K562 (cell line): ENCODE data around the gene METRN. TPM values are rescaled to one million over a fixed set of nuclear protein-coding genes. Genes with fewer than 3 reads are reported as not detected.

Experiments used
- ARID3A ChIP-seq: IDR thresholded peaks from 2 replicates; pipeline ENCODE4 v1.6.1; 2012; ENCODE audit warnings: low read depth, low read length, improper control_type of control experiment, borderline replicate concordance
- CHD1 ChIP-seq: fragments of 200-600 bp; sonication (generic); IDR thresholded peaks from one replicate; pipeline ENCODE4 v1.6.1; 2012; ENCODE audit warnings: mild to moderate bottlenecking, moderate library complexity, low read length, inconsistent platforms
- CTBP1 ChIP-seq: fragments of 450-650 bp; IDR thresholded peaks from 2 replicates; pipeline ENCODE4 v1.6.1; 2016; ENCODE audit warnings: borderline replicate concordance
- CTCF ChIP-seq, 3 experiments: IDR thresholded peaks in 2 of 3; conservative IDR thresholded peaks in 1 of 3; 2 replicates each; pipeline ENCODE4 v1.5.1; 2011 to 2012; ENCODE audit warnings: low read length in 3 of 3, mild to moderate bottlenecking in 3 of 3, control low read depth in 2 of 3, improper control_type of control experiment in 1 of 3, inconsistent platforms in 1 of 3, low read depth in 1 of 3, mixed read lengths in 1 of 3, moderate library complexity in 1 of 3; ENCODE audit not compliant: insufficient read depth in 2 of 3
- IFI16 ChIP-seq: fragments of 250-450 bp; sonication (Bioruptor Pico); IDR thresholded peaks from 2 replicates; pipeline ENCODE4 v2.1.2; 2022; ENCODE audit warnings: mild to moderate bottlenecking, inconsistent platforms
- KAT7 ChIP-seq: sonication (generic); formaldehyde crosslinking; IDR thresholded peaks from 2 replicates; pipeline ENCODE4 v1.8.0; 2022; ENCODE audit warnings: missing genetic modification reagents, mild to moderate bottlenecking, borderline replicate concordance
- KLF13 ChIP-seq: fragments of 450-650 bp; IDR thresholded peaks from 2 replicates; pipeline ENCODE4 v1.6.1; 2016; ENCODE audit warnings: missing genetic modification characterization, low read depth, mild to moderate bottlenecking, missing compliant biosample characterization, moderate library complexity, borderline replicate concordance
- SAP30 ChIP-seq: fragments of 200-600 bp; sonication (generic); IDR thresholded peaks from 2 replicates; pipeline ENCODE4 v1.6.1; 2012; ENCODE audit warnings: borderline replicate concordance, low read depth, mild to moderate bottlenecking, moderate library complexity, low read length, control low read depth, inconsistent platforms; ENCODE audit not compliant: insufficient read depth, poor library complexity, severe bottlenecking
- TEAD1 ChIP-seq, 2 experiments: fragments of 450-650 bp in 1 of 2; sonication (generic) in 1 of 2; formaldehyde crosslinking; IDR thresholded peaks; 2 replicates each; pipeline versions ENCODE4 v1.4.0 to v1.8.0; 2020 to 2022; ENCODE audit warnings: mild to moderate bottlenecking in 2 of 2, missing genetic modification reagents in 1 of 2
- ZBTB33 ChIP-seq: sonication (generic); formaldehyde crosslinking; IDR thresholded peaks from 2 replicates; pipeline ENCODE4 v1.8.1; 2023; ENCODE audit warnings: mild to moderate bottlenecking, missing genetic modification reagents
- polyA plus RNA-seq, 8 experiments: library from polyadenylated mRNA; depleted of rRNA in 4 of 8; stranded (reverse) in 5 of 8; unstranded in 3 of 8; fragments of >200 nt; fragmentation: Nextera tagmentation in 2 of 8; fragmentation: Illumina TruSeq in 1 of 8; extraction: Ambion mirVana in 2 of 8; extraction: Trizol in 1 of 8; gene quantifications; 2 replicates each; pipeline versions ENCODE4 v1.2.1 to v1.2.3, GENCODE V29; 2011 to 2014; ENCODE audit warnings: inconsistent platforms in 1 of 8, missing spikeins in 1 of 8
- total RNA-seq, 7 experiments: library from RNA; depleted of rRNA in 6 of 7; stranded (reverse); fragments of >200 nt in 6 of 7; fragmentation: Illumina TruSeq in 2 of 7; extraction: Trizol in 2 of 7; gene quantifications; 2 replicates each; pipeline versions ENCODE4 v1.2.1 to v1.2.3, GENCODE V29; 2011 to 2021; ENCODE audit warnings: low replicate concordance in 1 of 7
- TF ChIP-seq, protein P1 (sequence below): fragments of 450-650 bp; formaldehyde crosslinking; IDR thresholded peaks from 2 replicates; pipeline ENCODE4 v1.4.0; 2020; ENCODE audit warnings: mild to moderate bottlenecking, moderate library complexity
- TF ChIP-seq, protein P2 (sequence below): sonication (generic); formaldehyde crosslinking; IDR thresholded peaks from 2 replicates; pipeline ENCODE4 v1.9.0; 2022; ENCODE audit warnings: mild to moderate bottlenecking, missing genetic modification reagents
- TF ChIP-seq, protein P3 (sequence below): fragments of 250-450 bp; sonication (Bioruptor Pico); IDR thresholded peaks from 2 replicates; pipeline ENCODE4 v1.5.0; 2021; ENCODE audit warnings: mild to moderate bottlenecking, borderline replicate concordance

METRN gene
- total and polyA plus RNA-seq, 9 of the 15 experiments (the other 6 are each of a cell fraction or from before 2014, with no cell fraction given): 0.20 to 89.8 (median 15.4) TPM

DNA sequence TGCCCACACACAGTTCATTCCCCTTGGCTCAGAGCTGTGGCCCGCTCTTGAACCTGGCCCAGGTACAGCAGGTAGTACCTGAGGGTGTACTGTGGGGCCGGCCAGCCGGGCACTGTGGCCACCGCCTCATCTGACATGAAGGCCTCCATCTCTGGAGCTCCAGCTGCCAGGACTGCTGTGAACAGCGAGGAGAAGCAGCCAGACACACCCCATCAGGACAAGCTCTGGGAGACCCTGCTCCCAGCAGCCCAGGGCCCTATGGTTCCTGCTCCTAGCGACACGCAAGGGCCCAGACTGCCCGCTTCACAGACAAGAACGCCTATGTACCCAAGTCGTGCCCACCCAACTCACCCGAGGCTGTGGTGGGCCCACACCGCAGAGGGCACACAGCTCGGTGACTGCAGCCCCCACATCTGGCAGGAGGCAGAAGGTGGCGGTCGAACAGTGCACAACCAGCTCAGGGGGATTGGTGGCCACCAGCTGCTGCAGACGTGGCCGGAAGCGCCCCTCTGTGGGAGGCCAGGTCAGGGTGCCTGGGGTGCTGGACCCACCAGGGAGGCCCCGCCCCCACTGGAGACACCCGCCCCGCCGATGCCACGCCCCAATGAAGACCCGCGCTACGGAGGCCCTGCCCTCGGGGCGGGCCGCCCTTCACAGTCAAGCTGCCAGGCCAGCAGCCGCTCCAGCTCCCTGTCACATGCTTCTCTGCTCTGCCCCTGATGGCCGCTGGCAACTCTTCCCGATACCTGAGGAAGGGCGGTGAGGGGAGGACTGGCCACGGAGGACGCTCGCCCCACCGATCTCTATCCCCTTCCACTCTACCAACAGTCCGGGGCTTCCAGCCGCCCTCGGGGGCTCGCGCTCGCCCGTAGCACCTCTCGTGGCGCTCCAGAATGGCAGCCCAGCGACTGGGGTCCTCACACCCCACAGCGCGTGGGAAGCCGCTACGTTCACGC is 35.8 kb upstream of the METRN start (continued):
- TF ChIP-seq KAT7 (CRISPR knock-in tag) (0 out of 2 replicates have a peak, but pooled peaks have one; percentile 60), SAP30 (peak; percentile 58), CTBP1 (0 out of 2 replicates have a peak, but pooled peaks have one; percentile 5), CTCF (IDR thresholded peaks at IDR 0.05 in 2 of 3, conservative IDR thresholded peaks at IDR 0.05 in 1 of 3; ENCODE audit: insufficient read depth in 2 of 3, low read depth in 1 of 3, low read length in 3 of 3) (0 out of 6 replicates have a peak, but pooled peaks of 1 of the 3 experiments have one; percentile 1), TEAD1 (CRISPR knock-in tag; IDR thresholded peaks at IDR 0.05) (no peak), CHD1 (peak; percentile 92), IFI16 (CRISPR knock-in tag) (no peak), ARID3A (no peak), KLF13 (tag) (peak; percentile 28; the same call in 1 of the 2 replicates), ZBTB33 (no peak; the same call in 1 of the 2 replicates)
- TF ChIP-seq, protein P1, sequence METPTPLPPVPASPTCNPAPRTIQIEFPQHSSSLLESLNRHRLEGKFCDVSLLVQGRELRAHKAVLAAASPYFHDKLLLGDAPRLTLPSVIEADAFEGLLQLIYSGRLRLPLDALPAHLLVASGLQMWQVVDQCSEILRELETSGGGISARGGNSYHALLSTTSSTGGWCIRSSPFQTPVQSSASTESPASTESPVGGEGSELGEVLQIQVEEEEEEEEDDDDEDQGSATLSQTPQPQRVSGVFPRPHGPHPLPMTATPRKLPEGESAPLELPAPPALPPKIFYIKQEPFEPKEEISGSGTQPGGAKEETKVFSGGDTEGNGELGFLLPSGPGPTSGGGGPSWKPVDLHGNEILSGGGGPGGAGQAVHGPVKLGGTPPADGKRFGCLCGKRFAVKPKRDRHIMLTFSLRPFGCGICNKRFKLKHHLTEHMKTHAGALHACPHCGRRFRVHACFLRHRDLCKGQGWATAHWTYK (CRISPR knock-in tag): no peak
- TF ChIP-seq, protein P2, sequence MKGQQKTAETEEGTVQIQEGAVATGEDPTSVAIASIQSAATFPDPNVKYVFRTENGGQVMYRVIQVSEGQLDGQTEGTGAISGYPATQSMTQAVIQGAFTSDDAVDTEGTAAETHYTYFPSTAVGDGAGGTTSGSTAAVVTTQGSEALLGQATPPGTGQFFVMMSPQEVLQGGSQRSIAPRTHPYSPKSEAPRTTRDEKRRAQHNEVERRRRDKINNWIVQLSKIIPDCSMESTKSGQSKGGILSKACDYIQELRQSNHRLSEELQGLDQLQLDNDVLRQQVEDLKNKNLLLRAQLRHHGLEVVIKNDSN: peak; percentile 61; the same call in 1 of the 2 replicates
- TF ChIP-seq, protein P3, sequence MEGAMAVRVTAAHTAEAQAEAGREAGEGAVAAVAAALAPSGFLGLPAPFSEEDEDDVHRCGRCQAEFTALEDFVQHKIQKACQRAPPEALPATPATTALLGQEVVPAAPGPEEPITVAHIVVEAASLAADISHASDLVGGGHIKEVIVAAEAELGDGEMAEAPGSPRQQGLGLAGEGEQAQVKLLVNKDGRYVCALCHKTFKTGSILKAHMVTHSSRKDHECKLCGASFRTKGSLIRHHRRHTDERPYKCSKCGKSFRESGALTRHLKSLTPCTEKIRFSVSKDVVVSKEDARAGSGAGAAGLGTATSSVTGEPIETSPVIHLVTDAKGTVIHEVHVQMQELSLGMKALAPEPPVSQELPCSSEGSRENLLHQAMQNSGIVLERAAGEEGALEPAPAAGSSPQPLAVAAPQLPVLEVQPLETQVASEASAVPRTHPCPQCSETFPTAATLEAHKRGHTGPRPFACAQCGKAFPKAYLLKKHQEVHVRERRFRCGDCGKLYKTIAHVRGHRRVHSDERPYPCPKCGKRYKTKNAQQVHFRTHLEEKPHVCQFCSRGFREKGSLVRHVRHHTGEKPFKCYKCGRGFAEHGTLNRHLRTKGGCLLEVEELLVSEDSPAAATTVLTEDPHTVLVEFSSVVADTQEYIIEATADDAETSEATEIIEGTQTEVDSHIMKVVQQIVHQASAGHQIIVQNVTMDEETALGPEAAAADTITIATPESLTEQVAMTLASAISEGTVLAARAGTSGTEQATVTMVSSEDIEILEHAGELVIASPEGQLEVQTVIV (CRISPR knock-in tag): no peak
